Subcutaneous adipose tissue (tissue), 4 donors: ENCODE data around the gene PCDHB13. TPM values are rescaled to one million over a fixed set of nuclear protein-coding genes. Genes with fewer than 3 reads are reported as not detected.

Experiments
- CTCF ChIP-seq: fragments of 450-650 bp; IDR thresholded peaks from one replicate; pipeline ENCODE4 v1.5.1; 2016; ENCODE audit warnings: low read depth, mild to moderate bottlenecking, control low read depth, antibody characterized with exemption, moderate library complexity
- total RNA-seq, 4 donors: library from RNA; depleted of rRNA; stranded (reverse); fragments of >200 nt; gene quantifications; one replicate each; pipeline ENCODE4 v1.1.0, GENCODE V29; 2016

Gene PCDHB13
- total RNA-seq, 4 donors from 2014 or later = 1.9 to 3.8 (median 2.8) TPM

- TF ChIP-seq CTCF = no peak
Measured at GRCh38 chr5:141234109-141234667, 20.5 kb downstream of the PCDHB13 start.

GRCh38 chr5:141236516-141237313 lies 23.0 kb downstream of the PCDHB13 start:
- no peak for TF ChIP-seq CTCF

- no peak for TF ChIP-seq CTCF
Measured at GRCh38 chr5:141241496-141241895, 27.8 kb downstream of the PCDHB13 start.

GRCh38 chr5:141245250-141245717 lies 31.6 kb downstream of the PCDHB13 start, which contains the start of gene PCDHB15:
Gene PCDHB15, plus strand, starts transcription at chr5:141245395. Its CDS starts 184 bp downstream, at chr5:141245579.
- no peak for TF ChIP-seq CTCF

GRCh38 chr5:141250576-141250975 lies 36.9 kb downstream of the PCDHB13 start:
- no peak for TF ChIP-seq CTCF

- TF ChIP-seq CTCF = no peak
Measured at GRCh38 chr5:141258464-141258863, 44.7 kb downstream of the PCDHB13 start.

- no peak for TF ChIP-seq CTCF
Measured at GRCh38 chr5:141258948-141259347, 45.2 kb downstream of the PCDHB13 start.
